ENCODE results near the gene WDR90. TPM values are rescaled to one million over a fixed set of nuclear protein-coding genes. Genes with fewer than 3 reads are reported as not detected.

The WDR90 gene
- total RNA-seq (2016; rRNA removed; fragmentation: Illumina TruSeq; extraction: Trizol) (10.2 and 28.9 TPM in 2 replicates), polyA plus RNA-seq (2011; rRNA removed) (11.1 and 14.9 TPM in 2 replicates), polyA minus RNA-seq (2011; rRNA and poly(A)+ RNA removed; ENCODE audit: low replicate concordance) (12.2 and 29.3 TPM in 2 replicates), Bru-seq, nascent RNA (percentile 44 among the genes with signal in this experiment), BruChase-seq, experiment 1, labeled RNA remaining after a 6-hour chase (percentile 75 among the genes with signal in this experiment), BruChase-seq, experiment 2, labeled RNA remaining after a 2-hour chase (percentile 61 among the genes with signal in this experiment)
- total RNA-seq (2016; cell fraction: cytosol; rRNA removed; fragmentation: Illumina TruSeq; extraction: Trizol; ENCODE audit: low read depth), result 8.3 and 8.4 TPM in 2 replicates
- total RNA-seq (2016; cell fraction: insoluble cytoplasmic fraction; rRNA removed; fragmentation: Illumina TruSeq; extraction: Trizol), result 10.2 and 31.3 TPM in 2 replicates
- total RNA-seq (2016; cell fraction: membrane; rRNA removed; fragmentation: Illumina TruSeq; extraction: Trizol), result 9.7 and 10.7 TPM in 2 replicates
- 40.6 and 49.4 TPM in 2 replicates for total RNA-seq (2016; cell fraction: nucleus; rRNA removed; fragmentation: Illumina TruSeq; extraction: Trizol)
- 3.4 and 7.3 TPM in 2 replicates for polyA plus RNA-seq (2011; cell fraction: cytosol; rRNA removed)
- 165 and 272 TPM in 2 replicates for polyA plus RNA-seq (2011; cell fraction: nucleus; rRNA removed)
- polyA plus RNA-seq (2012), result 8.4 and 11.0 TPM in 2 replicates
- 2.6 and 2.7 TPM in 2 replicates for polyA plus RNA-seq (2016; cell fraction: cytosol; fragmentation: Illumina TruSeq; extraction: Trizol; ENCODE audit: low read depth)
- polyA plus RNA-seq (2016; cell fraction: insoluble cytoplasmic fraction; fragmentation: Illumina TruSeq; extraction: Trizol; ENCODE audit: low read depth), result 9.7 and 12.6 TPM in 2 replicates
- polyA plus RNA-seq (2016; cell fraction: membrane; fragmentation: Illumina TruSeq; extraction: Trizol; ENCODE audit: low read depth), result 5.3 TPM in 2 replicates
- 127 and 129 TPM in 2 replicates for polyA plus RNA-seq (2016; cell fraction: nucleus; fragmentation: Illumina TruSeq; extraction: Trizol; ENCODE audit: insufficient read depth, low read depth)
- 3.2 and 14.2 TPM in 2 replicates for polyA minus RNA-seq (2011; cell fraction: cytosol; rRNA and poly(A)+ RNA removed)
- polyA minus RNA-seq (2011; cell fraction: nucleus; rRNA and poly(A)+ RNA removed), result 15.8 and 22.4 TPM in 2 replicates
- long read RNA-seq, experiment 1, partial matches to known transcripts, result 3 of 4 reads
- long read RNA-seq, experiment 1, other reads (novel, unspliced or antisense), result 1 of 4 reads
- long read RNA-seq, experiment 2, partial matches to known transcripts, result 2 of 5 reads
- long read RNA-seq, experiment 2, other reads (novel, unspliced or antisense), result 3 of 5 reads

DNA sequence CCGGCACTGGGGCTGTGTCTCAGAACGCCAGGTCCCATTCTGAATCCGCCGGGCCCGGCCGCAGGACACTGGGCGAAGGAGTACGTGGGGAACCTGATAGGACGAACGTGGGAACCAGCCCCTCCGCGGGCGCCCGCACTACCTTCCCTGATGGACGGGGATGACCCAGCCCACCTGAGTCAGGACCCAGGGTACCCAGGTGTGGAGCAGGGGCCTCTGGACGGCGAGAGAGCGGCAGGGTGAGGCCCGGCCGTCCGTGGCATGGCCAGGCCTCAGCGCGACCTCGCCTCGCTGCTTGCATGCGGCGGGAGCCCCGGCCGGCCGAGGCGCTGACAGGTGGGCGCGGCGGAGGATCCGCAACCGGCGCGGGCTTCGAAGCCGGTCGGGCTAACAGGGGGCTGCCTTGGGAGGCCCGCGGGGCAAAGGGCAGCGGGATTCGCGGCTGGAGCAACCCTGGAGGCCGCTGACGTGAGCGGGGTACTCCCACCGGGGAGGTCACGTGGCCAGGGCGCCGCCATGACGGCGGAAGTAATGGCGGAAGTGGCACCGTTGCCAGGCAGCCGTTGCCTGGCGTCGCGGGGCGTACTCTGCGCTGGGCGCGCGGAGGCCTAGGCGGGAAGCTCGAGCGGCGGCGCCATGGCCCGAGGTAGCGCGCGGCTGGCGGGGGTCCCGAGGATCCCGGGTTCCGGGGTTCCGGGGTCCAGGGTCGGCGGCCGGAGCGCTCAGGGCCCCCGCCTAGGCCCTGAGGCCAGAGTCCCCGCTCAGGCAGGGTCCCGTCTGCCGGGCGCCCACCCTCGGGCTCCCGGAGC lies at the start of gene WDR90:
TSS of gene WDR90 (plus strand) at position 585 of the 809 bp plus-strand sequence. CDS start at position 637, 52 bp downstream.
- Histone ChIP-seq H3K4me1 (ENCODE audit: insufficient read depth, low read length) (peaks cover 79% of the 10 kb centered on the region), H3K79me2 (ENCODE audit: insufficient read depth, low read length) (peaks cover 18% of the 10 kb centered on the region), H3K27me3 (ENCODE audit: control insufficient read depth in 1 of 2, insufficient read depth in 2 of 2, low read length in 2 of 2) (no peaks in the 10 kb centered on the region), H3K36me3 (replicated peaks in 1 of 2; ENCODE audit: control insufficient read depth in 1 of 2, insufficient read depth in 2 of 2, low read length in 2 of 2) (no peaks in the 10 kb centered on the region), H2AFZ (ENCODE audit: low read length) (no peak within 1 kb of the TSS), H3K4me3 (replicated peaks in 1 of 3; ENCODE audit: insufficient read depth in 1 of 3, low read depth in 2 of 3, low read length in 3 of 3) (peak within 1 kb of the TSS; percentile 71 to 79 (median 71)), H3K9ac (ENCODE audit: insufficient read depth, low read depth, low read length) (peak within 1 kb of the TSS; percentile 91), H4K20me1 (ENCODE audit: insufficient read depth, low read length) (peaks cover 4% of the 10 kb centered on the region; the same call in 1 of the 2 replicates), H3K27ac (ENCODE audit: extremely low read length, insufficient read depth, low read length) (peak within 1 kb of the TSS; percentile 93), H3K4me2 (ENCODE audit: low read depth, low read length) (peak within 1 kb of the TSS; percentile 83), H3K9me3 (ENCODE audit: low read length) (no peaks in the 10 kb centered on the region)
- ChIA-PET POLR2A (interaction anchor here (0.7 to 2.4 kb wide), 10 partner anchors 9 to 147 kb away, joined by 3 to 15 read pairs (median 6); partner anchors contain the start of genes ANTKMT, METTL26, RHBDL1 and RHOT2), CTCF (ENCODE audit: low intra/inter-chr PET ratio, low total read pairs) (no interaction called here)
- peak; percentile 91 for DNase-seq (ENCODE audit: low spot score)
- in situ Hi-C loops (cut with HindIII; ENCODE audit: extremely low pct_ligation_motif_present, low pct_unique_long_range_greater_than_20kb) (no loop called here), intact Hi-C loops (cut with micrococcal nuclease; ENCODE audit: unreplicated experiment) (loop anchor here (10.0 kb wide), 1 partner anchor 64 kb away; no protein-coding TSS in a partner anchor)
- no TSS peak for BruUV-seq (replicated peaks)
- FAIRE-seq, result peak; percentile 69
- WGBS (ENCODE audit: low lambda C conversion rate), result no CpG with 5 or more reads among the region's 91 CpGs
- ATAC-seq, result peak; percentile 73
- TF ChIP-seq HNRNPL (IDR thresholded peaks at IDR 0.05; ENCODE audit: low read depth, low read length) (peak; percentile 73; the same call in 1 of the 2 replicates), HNF1B (CRISPR knock-in tag; IDR thresholded peaks at IDR 0.05) (no peak), RARA (CRISPR knock-in tag; IDR thresholded peaks at IDR 0.05) (peak; percentile 63), KDM2A (CRISPR knock-in tag; IDR thresholded peaks at IDR 0.05; ENCODE audit: borderline replicate concordance, low read depth) (peak; percentile 98), POLR2G (IDR thresholded peaks at IDR 0.05; ENCODE audit: low read depth, low read length) (peak; percentile 83; the same call in 1 of the 2 replicates)
- TF ChIP-seq, protein P1, sequence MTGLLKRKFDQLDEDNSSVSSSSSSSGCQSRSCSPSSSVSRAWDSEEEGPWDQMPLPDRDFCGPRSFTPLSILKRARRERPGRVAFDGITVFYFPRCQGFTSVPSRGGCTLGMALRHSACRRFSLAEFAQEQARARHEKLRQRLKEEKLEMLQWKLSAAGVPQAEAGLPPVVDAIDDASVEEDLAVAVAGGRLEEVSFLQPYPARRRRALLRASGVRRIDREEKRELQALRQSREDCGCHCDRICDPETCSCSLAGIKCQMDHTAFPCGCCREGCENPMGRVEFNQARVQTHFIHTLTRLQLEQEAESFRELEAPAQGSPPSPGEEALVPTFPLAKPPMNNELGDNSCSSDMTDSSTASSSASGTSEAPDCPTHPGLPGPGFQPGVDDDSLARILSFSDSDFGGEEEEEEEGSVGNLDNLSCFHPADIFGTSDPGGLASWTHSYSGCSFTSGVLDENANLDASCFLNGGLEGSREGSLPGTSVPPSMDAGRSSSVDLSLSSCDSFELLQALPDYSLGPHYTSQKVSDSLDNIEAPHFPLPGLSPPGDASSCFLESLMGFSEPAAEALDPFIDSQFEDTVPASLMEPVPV (CRISPR knock-in tag; IDR thresholded peaks at IDR 0.05), result peak; percentile 86
- TF ChIP-seq, protein P2, sequence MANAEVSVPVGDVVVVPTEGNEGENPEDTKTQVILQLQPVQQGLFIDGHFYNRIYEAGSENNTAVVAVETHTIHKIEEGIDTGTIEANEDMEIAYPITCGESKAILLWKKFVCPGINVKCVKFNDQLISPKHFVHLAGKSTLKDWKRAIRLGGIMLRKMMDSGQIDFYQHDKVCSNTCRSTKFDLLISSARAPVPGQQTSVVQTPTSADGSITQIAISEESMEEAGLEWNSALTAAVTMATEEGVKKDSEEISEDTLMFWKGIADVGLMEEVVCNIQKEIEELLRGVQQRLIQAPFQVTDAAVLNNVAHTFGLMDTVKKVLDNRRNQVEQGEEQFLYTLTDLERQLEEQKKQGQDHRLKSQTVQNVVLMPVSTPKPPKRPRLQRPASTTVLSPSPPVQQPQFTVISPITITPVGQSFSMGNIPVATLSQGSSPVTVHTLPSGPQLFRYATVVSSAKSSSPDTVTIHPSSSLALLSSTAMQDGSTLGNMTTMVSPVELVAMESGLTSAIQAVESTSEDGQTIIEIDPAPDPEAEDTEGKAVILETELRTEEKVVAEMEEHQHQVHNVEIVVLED (CRISPR knock-in tag; IDR thresholded peaks at IDR 0.05; ENCODE audit: borderline replicate concordance), result peak; percentile 84
